HG02885 (cell line): ENCODE measurements around the gene WFIKKN2.
"Not testable (repeated sequence)": the region's sequence is repeated elsewhere in the genome, so short reads cannot be mapped to it uniquely, and the experiment has no call there.

Experiments
- ATAC-seq: cut with Tn5 transposase; IDR thresholded peaks from one replicate; pipeline ENCODE4 v1.9.1; 2021; ENCODE audit warnings: mild to moderate bottlenecking; ENCODE audit not compliant: unreplicated experiment, poor library complexity

Gene WFIKKN2

GRCh38 chr17:50835301-50836234, at the start of gene WFIKKN2:
Gene WFIKKN2, plus strand, starts transcription at chr17:50835586. Its CDS starts 352 bp downstream, at chr17:50835938.
- no peak for ATAC-seq

GRCh38 chr17:50785946-50786570, 49.3 kb upstream of the WFIKKN2 start:
- no peak for ATAC-seq

- ATAC-seq, result no peak
Observed at GRCh38 chr17:50787106-50787505, 48.3 kb upstream of the WFIKKN2 start.

- no peak for ATAC-seq
Observed at GRCh38 chr17:50790618-50791017, 44.8 kb upstream of the WFIKKN2 start.

- no peak for ATAC-seq
Observed at GRCh38 chr17:50792132-50792531, 43.3 kb upstream of the WFIKKN2 start.

- ATAC-seq, result no peak
Observed at GRCh38 chr17:50793007-50793406, 42.4 kb upstream of the WFIKKN2 start.

GRCh38 chr17:50794361-50794760, 41.0 kb upstream of the WFIKKN2 start:
- ATAC-seq, result no peak

GRCh38 chr17:50797135-50797810, 38.1 kb upstream of the WFIKKN2 start:
- ATAC-seq, result no peak

GRCh38 chr17:50798424-50799288, 36.7 kb upstream of the WFIKKN2 start:
- no peak for ATAC-seq

- ATAC-seq, result no peak
Observed at GRCh38 chr17:50799582-50799981, 35.8 kb upstream of the WFIKKN2 start.

GRCh38 chr17:50800196-50800700, 35.1 kb upstream of the WFIKKN2 start:
- no peak for ATAC-seq

GRCh38 chr17:50802609-50803571, 32.5 kb upstream of the WFIKKN2 start:
- ATAC-seq, result no peak

GRCh38 chr17:50803676-50804075, 31.7 kb upstream of the WFIKKN2 start:
- ATAC-seq, result no peak

- ATAC-seq, result not testable (repeated sequence)
Observed at GRCh38 chr17:50804749-50805475, 30.5 kb upstream of the WFIKKN2 start.

GRCh38 chr17:50805486-50805885, 29.9 kb upstream of the WFIKKN2 start:
- no peak for ATAC-seq

- no peak for ATAC-seq
Observed at GRCh38 chr17:50806141-50806643, 29.2 kb upstream of the WFIKKN2 start.

- ATAC-seq, result no peak
Observed at GRCh38 chr17:50807009-50807408, 28.4 kb upstream of the WFIKKN2 start.

- no peak for ATAC-seq
Observed at GRCh38 chr17:50807675-50808074, 27.7 kb upstream of the WFIKKN2 start.
